ENCODE data around the gene CD300LF.

DNA sequence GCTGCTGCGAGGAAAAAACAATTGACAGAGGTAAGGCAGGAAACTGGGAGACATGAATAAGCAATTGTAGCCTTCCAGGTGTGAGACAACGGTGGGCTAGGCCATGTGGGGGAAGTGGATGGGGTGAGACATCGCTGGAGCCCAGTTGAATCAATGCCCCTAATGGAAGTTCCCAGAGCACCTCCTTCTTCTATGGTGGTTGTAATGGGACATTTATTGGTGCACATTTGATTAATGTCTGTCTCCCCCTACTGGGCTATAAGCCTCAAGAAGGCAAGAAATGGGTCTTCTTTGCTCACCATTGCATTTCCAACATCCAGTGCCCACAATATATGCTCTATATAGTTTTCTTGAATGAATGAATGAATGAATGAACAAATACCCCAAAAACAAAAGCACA, 66.5 kb downstream of the CD300LF start:
- TF ChIP-seq, protein P1, sequence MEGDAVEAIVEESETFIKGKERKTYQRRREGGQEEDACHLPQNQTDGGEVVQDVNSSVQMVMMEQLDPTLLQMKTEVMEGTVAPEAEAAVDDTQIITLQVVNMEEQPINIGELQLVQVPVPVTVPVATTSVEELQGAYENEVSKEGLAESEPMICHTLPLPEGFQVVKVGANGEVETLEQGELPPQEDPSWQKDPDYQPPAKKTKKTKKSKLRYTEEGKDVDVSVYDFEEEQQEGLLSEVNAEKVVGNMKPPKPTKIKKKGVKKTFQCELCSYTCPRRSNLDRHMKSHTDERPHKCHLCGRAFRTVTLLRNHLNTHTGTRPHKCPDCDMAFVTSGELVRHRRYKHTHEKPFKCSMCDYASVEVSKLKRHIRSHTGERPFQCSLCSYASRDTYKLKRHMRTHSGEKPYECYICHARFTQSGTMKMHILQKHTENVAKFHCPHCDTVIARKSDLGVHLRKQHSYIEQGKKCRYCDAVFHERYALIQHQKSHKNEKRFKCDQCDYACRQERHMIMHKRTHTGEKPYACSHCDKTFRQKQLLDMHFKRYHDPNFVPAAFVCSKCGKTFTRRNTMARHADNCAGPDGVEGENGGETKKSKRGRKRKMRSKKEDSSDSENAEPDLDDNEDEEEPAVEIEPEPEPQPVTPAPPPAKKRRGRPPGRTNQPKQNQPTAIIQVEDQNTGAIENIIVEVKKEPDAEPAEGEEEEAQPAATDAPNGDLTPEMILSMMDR (IDR thresholded peaks at IDR 0.05 in 4 of 5, conservative IDR thresholded peaks at IDR 0.05 in 1 of 5) = no peak
- TF ChIP-seq POLR2A (IDR thresholded peaks at IDR 0.05) = no peak

Data from gastrocnemius medialis (tissue), 4 donors.